Hematopoietic multipotent progenitor cell treated with erythropoietin and hydrocortisone succinate and interleukin-3 and kit ligand, for 4 days (in vitro differentiated cells): ENCODE measurements around the gene CCDC158.

ENCODE experiments used
- DNase-seq: peaks from one replicate; pipeline ENCODE4 v3.0.0-alpha.2; 2015

CCDC158 gene

GRCh38 chr4:76275486-76276124 lies 145.3 kb downstream of the CCDC158 start:
- peak; percentile 53 for DNase-seq

- no peak for DNase-seq
Observed at GRCh38 chr4:76272999-76273398, 147.9 kb downstream of the CCDC158 start.

DNA sequence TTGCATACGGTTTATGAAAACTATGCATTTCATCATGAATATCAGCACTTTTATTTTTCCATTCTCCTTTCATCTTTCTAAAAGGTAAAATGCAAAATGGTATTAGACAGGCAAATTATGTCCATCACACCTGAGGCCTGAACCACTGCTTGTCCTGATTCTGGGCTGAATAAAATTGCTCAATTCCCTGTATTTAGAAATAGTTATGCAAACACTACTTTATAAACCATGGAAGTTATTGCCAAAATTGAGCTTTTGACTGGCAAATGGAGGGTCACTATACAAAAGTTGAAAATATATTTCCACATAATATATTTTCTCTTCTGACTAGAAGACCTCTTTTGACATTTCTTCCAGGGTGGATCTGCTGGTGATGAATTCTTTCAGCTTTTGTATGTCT lies 148.4 kb downstream of the CCDC158 start:
- no peak for DNase-seq

DNA sequence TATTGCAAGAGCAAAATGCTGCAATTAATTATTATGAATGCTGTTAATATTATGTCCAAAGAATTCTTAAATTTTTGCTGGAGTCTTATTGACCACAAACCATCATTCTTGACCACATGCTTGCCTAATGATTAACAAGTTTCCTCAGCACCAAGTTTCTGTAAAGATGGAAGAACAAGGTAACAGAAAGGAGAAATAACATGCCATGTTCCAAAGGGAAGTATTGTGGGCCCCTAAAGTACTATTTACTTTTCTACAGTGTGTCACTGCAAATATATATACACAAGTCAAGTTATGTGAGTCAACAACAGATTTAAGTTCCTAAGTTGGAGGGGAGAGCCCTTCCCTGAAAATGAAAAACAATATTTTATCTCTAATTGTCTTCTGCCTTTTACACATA lies 148.9 kb downstream of the CCDC158 start:
- DNase-seq, result no peak

DNA sequence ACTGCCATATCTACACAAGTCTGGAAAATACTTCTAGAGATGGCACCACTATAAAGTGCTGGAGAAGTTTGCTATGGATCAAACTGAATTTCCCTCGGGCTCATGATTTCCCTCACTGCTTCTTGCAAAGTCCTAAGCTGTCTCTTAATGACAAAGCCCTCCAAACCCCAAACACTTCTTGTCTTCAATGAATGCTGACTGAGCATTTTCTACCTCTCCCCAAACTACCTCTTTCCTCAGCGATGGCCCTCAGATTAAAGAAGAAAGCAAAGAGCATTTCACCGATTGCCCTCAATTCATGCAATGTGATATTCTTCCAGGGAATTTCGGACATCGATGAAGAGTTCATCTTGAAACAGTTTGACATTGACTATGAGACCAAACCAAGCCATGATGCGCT lies 149.7 kb downstream of the CCDC158 start:
- DNase-seq, result no peak

GRCh38 chr4:76270244-76271175 lies 150.4 kb downstream of the CCDC158 start:
- DNase-seq, result no peak

DNA sequence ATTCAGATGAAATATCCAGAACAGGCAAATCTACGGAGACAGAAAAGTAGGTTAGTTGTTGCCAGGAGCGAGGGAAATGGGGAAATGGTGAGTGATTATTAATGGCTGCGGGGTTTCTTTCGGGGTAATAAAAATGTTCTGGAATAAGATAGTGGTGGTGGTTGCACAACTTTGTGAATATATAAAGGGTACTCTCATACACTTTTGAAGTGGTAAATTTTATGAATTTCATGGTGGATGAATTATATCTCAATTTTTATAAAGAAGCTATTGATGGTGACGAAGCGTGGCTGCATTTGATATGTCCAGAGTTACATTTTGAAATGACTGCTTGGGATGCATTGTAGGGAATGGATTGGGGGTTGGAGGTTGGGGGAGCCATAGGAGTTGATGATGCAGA lies 153.1 kb downstream of the CCDC158 start:
- no peak for DNase-seq

DNA sequence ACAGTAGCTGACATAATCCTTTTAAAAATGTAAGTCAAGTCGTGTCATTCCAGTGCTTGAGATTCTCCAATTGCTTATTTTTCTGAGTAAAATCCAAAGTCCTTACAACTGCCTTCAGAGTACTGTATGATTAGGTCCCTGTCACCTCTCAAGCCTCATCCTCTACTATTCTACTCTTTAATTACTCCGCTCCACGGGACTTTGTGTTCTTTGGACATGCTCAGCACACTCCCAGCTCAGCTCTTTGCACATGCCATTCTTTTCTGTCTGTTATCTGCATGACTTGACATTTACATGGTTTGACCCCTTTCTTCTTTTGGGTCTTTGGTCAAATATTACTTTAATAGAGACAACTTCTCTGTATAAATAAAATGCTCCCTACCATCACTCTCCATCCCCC lies 154.3 kb downstream of the CCDC158 start:
- DNase-seq, result no peak

GRCh38 chr4:76265631-76266218 lies 155.2 kb downstream of the CCDC158 start:
- no peak for DNase-seq
